ENCODE measurements around the gene KRTAP12-4.
"Not testable (repeated sequence)": the region's sequence is repeated elsewhere in the genome, so short reads cannot be mapped to it uniquely, and the experiment has no call there.

Gene KRTAP12-4, protein sequence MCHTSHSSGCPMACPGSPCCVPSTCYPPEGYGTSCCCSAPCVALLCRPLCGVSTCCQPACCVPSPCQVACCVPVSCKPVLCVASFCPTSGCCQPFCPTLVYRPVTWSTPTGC

DNA sequence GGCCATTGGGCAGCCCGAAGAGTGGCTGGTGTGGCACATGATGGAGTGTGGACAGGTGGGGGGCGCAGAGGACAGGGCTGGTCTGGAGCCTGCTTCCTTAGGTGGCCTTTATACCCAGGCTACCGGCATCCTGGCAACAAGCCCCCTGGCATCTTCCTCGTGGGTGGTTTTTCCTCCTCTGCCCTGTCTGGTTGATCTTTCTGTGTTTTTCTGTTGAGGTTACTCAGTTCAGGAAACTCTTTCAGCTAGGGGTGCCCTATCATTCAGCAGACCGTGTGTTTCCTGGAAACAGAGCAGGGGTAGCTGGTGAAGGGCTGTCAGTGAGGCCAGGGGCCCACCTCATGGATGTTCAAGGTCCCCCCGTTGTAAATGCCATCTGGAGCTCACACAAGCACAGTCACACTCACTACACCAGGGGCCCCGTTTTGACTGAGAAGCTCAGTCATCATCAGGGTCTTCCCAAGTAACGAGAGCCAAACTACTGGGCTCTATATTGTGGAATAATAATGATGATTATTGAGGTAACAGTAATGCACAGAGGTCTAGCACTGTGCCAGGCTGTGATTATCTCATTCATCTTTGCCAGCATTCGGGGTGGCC lies at the start of gene KRTAP12-4:
Gene KRTAP12-4, minus strand, starts transcription at position 84 of the 600 bp plus-strand sequence. Its CDS starts 45 bp downstream, at position 39.
- no peak for DNase-seq

DNA sequence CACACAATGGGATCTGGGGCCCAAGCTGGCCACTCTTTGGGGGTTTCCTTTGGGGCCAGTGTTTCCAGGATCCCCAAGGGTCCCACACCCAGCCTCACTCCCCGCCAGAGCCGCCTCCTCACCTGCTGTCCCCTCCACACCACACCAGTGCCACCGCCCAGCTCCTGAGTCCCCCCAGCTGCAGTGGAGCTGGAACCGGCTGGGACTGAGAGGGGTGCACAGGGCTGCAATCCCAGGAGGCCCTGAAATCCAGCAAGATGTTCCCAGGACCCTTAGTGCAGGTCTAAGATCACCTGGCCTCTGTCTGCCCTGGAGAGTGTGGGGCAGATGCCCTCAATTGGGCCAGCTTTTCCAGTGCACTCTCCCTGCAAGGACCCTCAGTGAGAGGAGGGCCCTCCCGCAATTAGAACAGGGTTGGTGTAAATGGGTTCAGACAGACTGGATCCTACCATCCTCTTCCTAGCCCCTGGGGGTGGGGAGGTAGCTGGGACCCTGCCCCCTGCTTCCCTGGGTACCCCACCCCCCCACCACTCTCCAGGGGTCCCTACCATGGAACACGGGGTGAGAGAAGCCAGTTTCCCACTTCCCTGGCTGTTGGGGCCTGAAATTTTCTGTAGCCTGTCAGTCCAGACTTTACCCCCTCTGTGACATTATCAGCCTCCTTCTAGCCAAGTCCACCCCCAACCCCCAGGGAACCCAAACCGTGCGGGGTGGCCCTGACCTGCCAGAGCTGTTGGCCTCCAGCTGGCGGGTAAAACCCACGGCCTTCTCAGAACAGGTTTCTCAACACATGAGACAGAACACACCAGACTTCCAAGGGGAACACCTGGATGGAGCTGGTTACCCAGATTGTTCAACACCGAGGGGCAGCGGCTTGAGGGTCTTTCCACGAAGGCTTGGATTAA lies 49.5 kb upstream of the KRTAP12-4 start:
- no peak for DNase-seq

DNA sequence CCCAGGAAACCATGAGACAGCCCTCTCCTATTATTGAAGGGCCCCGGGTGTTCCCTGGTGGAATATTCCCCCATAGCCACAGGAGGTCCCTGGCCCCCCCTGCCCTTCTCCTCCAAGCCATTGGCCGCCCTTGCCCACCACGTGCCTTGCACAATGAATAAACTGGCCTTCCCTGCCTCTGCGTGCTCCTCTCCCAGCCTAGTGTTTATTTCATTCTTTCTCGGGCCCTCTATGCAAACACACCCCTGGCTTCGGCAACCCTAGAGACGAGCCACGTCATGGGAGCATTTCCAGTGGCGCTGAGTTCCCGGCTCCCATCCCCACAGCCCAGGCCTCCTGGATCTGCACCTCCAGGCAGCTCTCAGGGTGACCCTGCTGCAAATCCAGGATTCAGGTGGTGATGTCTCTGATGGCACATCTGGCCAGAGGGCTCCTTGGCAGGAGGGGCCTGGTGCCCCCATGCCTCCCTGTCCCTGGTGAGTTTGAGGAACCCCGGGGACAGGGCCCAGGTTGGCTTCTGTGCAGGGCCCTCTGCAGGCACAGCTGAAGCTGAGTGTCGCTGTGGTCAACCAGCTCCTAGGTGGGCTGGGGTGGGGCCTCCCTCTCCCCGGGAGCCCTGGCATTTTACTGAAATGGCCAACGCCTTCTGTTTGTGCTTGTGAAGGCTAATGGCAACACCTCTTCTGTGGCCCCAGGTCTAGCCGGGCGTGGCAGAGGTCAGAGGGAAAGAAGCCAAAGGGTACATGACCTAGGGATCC lies 48.7 kb upstream of the KRTAP12-4 start:
- no peak for DNase-seq

DNA sequence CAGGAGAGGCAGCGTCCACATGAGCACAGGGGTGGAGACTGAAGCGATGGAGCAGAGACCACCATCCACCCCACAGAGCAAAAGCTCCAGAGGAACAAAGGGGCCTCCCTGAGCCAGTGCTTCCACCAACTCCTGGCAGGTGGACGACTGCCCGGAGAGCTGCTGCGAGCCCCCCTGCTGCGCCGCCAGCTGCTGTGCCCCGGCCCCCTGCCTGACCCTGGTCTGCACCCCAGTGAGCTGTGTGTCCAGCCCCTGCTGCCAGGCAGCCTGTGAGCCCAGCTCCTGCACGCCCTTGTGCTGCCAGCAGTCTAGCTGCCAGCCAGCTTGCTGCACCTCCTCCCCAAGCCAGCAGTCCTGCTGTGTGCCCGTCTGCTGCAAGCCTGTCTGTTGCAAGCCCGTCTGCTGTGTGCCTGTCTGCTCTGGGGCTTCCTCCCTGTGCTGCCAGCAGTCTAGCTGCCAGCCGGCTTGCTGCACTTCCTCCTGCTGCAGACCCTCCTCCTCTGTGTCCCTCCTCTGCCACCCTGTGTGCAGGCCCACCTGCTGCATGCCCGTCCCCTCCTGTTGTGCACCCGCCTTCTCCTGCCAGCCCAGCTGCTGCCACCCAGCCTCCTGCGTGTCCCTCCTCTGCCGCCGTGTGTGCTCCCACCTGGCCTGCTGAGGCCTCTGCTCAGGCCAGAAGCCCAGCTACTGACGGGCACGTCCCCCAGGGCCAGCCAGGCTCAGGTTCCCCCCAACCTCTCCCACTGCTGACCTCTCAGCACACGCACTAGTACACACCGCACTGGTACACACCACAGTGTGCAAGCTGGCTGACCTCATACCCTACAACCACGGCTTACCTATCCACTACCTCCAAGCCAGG lies 47.9 kb upstream of the KRTAP12-4 start:
- DNase-seq = no peak

DNA sequence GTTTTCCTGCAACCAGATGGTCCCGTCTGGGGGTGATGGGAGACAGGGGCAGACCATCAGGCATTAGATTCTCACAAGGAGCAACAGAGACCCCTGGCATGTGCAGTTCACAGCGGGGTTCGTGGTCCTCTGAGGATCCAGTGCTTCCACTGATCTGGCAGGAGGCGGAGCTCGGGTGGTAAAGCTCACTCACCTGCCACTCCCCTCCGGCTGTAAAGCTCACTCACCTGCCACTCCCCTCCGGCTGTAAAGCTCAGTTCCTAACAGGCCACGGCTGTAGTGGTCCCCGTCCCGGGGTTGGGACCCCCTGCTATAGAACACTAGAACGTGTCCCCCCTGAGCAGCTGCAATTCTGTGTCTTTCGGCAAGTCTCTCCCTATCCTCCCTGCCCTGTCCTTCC lies 47.1 kb upstream of the KRTAP12-4 start:
- DNase-seq = no peak

DNA sequence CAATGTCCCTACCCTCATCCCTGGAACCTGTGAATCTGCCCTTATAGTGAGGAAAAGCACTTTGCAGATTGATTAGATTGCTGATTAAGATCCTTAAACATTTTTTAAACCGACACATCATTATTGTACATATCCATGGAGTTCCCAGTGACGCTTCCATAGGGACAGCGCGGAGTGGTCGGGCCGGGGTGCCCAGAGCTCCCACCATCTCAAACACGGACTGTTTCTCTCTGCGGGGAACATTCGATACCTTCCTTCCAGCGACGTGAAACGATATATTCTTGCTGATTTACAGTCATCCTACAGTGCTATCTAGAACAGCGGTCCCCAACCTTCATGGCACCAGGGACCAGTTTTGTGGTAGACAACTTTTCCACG lies 46.6 kb upstream of the KRTAP12-4 start:
- DNase-seq = no peak

DNA sequence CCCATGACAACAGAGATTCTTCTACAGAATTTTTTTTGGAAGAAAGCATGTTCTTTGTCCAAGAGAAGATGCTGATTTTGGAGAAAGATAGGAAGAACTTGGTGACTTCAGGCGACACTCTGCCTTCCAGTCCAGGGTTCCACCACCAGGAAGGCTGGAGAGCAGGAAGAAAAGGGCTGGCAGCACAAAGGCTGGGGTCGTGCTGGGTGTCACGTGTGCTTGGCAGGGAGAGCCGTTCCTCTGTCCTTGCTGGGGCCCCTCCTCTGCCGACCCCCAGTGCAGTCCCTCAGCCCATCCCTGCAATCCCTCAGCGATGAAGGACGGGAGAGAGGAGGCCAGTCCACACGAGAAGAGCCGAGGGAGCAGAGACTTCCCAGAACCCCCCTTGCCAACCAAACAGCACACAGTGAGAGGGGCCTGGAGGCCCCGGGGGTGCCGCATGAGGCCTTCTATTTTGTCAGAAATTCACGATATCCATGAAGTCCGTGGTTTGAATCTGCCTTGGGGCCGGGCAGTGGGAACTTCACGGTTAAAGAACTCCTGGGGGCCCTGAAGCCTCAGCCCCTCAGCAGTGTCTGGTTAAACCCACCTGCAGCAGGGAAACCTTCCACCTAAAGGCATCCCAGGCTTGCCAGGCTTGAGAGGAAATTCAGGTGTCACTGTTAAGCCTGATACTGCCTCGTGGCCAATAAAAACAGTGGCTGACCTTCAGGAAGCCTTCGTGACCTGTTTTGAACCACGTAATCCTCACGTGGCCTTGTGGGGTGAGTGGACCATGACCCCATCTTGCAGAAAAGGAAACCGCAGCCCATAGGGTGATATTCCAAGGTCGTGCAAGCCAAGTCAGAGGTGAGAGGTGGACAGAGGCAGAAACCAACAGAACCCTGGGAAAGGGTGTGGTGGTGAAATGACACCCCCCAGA lies 45.9 kb upstream of the KRTAP12-4 start:
- no peak for DNase-seq

DNA sequence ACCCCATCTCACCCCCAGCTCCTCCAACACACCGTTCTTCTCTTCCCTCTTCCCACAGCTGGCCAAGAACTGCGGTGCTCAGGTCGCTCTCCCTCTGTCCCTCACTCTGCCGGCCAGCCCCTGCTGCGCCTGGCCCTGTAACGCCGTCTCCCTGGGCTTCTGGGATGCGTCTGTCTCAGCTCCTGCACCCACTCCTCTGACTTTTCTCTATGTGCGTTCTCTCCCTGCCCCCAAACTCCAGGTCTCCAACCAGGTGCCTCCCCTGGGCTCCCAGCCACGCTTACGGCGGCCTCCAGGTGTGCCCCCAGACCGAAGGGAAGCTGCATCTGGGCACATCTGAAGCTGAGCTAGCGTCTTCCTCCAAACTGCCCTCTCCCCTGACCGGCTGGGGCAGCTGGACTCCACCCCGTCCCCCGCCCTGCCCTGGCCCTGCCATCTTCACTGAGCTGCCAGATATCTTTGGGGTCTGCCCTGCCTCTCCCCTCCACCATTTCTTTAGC lies 45.1 kb upstream of the KRTAP12-4 start:
- no peak for DNase-seq

DNA sequence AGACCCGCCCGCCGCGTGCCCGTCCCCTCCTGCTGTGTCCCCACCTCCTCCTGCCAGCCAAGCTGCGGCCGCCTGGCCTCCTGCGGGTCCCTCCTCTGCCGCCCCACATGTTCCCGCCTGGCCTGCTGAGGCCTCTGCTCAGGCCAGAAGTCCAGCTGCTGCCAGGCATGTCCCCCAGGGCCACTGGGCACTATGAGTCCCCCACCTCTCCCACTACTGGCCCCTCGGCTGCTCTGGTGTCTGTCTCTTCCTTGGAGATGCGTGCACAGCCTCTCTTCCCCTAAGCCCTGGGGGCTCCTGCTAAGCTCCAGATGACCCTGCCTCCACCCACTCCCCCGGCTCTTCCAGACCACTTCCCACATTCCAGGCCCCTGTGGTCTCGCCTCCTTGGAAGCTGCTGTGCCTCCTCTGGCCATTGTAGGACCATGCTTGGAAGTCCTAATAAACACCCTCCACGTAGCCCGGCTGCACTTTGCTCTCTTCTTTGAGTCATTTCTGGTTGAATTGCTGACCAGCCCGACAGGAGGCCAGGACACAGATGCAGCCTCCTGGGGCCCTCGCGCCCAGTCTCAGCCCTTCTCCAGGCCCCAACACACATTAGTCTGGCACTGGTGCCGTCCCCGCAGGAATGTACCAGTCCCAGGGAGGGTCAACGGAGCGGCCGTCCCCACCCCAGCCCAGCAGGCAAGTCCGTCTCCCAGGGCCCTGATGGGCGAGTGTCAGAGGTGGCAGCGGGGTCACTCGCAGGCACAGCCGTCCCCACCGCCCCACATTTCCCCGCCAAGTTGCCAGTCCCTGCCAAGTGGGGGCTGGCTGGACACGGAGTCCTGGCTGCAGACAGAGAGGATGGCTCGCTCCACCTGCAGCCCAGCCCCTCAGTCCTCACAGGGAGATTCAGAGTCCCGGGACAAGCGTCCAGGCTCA lies 43.6 kb upstream of the KRTAP12-4 start:
- no peak for DNase-seq

DNA sequence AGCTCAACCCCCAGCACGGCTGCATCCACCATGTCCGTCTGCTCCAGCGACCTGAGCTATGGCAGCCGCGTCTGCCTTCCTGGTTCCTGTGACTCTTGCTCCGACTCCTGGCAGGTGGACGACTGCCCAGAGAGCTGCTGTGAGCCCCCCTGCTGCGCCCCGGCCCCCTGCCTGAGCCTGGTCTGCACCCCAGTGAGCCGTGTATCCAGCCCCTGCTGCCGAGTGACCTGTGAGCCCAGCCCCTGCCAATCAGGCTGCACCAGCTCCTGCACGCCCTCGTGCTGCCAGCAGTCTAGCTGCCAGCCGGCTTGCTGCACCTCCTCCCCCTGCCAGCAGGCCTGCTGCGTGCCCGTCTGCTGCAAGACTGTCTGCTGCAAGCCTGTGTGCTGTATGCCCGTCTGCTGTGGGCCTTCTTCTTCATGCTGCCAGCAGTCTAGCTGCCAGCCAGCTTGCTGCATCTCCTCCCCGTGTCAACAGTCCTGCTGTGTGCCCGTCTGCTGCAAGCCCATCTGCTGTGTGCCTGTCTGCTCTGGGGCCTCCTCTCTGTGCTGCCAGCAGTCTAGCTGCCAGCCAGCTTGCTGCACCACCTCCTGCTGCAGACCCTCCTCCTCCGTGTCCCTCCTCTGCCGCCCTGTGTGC lies 42.8 kb upstream of the KRTAP12-4 start, which contains the start of gene KRTAP10-12:
Gene KRTAP10-12, plus strand, starts transcription at position 1 of the 639 bp plus-strand sequence. Its CDS starts 30 bp downstream, at position 31.
- DNase-seq = not testable (repeated sequence)

DNA sequence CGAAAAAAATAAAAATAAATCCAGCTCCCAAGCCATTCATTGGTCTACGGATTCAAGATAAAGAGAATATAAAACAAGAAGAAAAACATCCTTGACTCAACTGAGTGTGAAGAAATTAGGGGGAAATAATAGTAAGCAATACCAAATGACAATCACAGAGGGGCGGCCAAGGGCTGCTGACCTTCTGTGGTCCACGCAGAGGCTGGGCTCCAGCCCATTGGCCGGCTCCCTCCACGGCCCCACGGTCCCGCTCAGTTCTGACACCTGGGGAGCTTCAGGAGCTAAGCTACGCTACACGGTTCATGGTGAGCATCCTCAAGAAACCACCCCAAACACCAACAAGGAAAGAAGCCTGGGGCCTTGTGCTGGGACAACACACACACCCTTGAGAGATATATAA lies 42.1 kb upstream of the KRTAP12-4 start:
- DNase-seq = no peak

DNA sequence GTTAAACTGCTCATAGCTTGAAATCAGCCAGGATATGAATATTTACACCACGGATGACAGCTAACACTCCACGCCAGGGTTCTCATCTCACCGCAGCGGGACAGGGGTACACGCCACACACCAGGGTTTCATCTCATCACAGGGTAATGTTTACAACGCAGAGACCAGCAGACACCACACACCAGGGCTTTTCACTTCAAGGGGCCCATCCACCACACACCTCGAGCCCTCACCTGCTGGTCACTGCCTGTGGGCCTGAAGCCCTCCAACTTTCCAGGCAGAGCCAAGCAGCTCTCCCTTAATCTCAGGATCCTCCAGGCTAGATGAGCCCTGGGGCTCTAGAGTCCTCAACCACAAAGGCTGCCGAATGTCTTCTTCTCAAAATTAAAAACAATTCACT lies 41.2 kb upstream of the KRTAP12-4 start:
- DNase-seq = no peak

DNA sequence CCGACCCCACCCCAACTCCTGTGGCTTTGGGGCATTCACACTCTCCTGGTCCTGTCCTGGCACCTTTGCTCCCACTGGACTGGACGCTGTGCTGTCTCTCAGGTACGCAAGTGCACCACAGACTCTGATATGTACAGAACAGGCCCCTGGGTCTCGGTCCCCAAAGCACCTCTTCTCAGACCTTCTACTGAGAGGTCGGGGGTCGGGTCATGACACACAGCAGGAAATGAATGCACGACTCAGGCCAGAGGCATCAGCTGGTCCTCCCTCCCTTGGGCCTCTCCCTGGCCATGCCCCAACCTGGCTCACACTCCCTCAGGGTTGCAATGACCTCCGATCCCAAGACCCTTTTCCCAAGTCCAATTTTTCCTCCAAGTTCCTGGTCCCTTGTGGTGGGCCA lies 40.7 kb upstream of the KRTAP12-4 start:
- no peak for DNase-seq

DNA sequence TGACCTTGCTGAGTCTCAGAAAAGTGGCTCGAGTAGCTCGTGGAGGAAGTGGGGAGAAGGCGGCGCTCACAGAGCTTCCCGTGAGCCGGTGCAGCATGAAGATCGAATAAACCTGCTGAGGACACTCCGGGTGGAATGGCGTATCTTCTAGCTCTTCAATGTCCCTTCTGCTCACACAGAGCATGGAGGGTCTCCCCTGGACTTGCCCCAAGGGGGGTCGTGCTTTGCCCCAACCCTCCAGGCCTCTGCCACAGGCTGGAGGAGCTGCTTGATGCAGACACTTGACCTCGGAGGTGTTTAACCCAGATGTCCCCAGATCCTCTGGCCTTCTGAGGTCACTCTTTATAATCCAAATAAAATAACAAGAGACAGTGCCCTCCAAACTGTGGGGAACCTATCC lies 40.3 kb upstream of the KRTAP12-4 start:
- no peak for DNase-seq

DNA sequence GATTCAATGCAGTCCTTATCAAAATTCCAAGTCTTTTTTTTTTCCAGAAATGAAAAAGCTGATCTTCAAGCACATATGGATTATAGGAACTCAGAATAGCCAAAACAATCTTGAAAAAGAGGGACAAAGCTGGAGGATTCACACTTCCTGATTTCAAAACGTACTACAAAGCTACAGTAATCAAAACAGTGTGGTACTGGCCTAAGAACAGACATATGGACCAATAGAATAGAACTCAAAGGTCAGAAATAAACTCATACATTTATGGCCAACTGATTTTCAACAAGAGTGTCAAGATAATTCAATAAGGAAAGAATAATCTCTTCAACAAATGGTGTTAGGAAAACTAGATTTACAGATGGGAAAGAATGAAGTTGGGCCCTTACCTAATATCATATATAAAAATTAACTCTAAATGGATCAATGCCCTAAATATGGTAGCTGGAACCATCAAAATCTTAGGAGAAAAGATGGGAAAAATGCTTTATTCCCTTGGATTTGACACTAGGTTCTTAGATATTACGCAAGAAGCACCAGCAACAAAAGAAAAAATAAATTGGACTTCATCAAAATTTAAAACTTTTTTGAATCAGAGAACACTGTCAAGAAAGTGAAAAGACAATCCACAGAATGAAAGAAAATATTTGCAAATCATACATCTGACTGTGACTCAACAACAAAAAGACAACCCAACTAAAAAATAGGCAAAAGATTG lies 38.5 kb upstream of the KRTAP12-4 start:
- DNase-seq = no peak

DNA sequence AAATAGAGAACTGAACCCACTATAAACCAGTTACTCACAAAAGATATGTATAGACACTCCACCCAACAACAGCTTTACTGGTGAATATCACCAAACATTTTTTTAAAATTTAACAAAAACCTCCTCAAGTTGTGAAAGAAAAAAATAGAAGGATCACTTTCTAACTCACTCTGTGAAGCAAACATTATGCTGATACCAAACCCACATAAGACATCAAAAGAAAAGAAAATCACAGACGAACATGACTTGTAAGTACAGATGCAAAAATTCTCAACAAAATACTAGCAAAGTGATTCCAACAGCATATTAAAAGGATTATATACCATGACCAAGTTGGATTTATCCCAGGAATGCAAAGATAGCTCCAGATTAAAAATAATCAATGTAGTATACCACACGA lies 37.2 kb upstream of the KRTAP12-4 start:
- no peak for DNase-seq

DNA sequence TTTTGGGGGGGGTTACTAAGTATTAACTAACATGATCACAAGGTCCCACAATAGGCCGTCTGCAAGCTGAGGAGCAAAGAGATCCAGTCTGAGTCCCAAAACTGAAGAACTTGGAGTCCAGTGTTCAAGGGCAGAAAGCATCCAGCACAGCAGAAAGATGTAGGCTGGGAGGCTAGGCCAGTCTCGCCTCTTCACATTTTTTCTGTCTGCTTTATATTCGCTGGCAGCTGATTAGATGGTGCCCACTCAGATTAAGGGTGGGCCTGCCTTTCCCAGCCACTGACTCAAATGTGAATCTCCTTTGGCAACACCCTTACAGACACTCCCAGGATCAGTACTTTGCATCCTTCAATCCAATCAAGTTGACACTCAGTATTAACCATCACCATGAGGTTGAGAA lies 35.3 kb upstream of the KRTAP12-4 start:
- DNase-seq = not testable (repeated sequence)

DNA sequence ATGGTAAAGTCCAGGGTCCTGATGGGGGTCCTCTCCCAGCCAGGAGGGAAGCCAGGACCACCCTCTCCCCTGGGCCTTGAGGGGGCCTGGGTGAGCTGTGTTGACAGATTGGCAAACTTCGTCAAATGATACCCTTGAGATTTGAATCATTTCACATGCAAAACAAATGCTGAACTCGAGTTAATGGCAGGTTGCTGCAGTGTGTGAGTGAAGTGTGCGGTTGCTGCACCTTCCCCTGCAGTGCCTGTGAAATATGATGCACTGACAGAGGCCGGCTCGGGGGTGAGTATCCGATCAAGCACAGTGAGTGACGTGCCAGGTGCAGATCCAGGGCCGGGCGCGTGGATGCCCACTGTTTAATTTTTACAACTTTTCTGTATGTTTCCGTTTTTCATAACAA lies 33.2 kb upstream of the KRTAP12-4 start:
- DNase-seq = no peak
